ENCODE results near the gene DOCK11.

Gene DOCK11

DNA sequence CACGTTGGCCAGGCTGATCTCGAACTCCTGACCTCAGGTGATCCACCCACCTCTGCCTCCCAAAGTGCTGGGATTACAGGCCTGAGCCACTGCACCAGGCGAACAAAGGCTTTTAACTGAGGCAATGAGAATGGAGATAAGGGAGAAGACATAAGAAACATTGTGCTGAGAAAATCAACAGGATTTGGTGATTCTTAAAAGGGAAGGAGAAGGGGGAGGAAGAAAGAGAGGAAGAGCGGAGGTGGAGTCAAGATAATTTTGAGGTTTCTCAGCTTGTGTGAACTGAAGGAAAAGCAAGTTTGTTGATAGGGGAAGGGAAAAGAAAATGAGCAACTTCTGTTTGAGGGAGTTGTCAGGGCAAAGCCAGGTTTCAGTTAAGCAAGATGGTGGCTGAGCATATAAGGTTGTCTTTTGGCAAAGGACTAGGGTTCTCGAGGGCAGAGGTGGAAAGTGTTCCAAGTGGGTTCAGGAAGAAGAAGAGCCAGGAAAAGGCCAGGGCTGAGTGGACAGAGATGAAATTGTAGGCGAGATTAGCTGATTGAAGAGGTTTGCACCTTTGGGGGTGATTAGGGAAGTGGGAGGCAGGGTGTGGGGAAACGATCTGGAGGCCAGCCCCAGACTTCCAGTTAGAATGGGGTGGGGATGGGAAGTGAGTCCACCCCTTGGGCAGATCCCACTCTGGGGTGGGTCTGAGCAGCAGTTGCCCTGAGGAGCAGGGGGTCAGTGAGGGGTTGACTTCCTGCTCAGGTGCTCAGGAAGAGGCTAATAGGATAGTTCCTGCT is 7.8 kb downstream of the DOCK11 start:
- no peak for FAIRE-seq
- no peak for DNase-seq (ENCODE audit: insufficient read length)

DNA sequence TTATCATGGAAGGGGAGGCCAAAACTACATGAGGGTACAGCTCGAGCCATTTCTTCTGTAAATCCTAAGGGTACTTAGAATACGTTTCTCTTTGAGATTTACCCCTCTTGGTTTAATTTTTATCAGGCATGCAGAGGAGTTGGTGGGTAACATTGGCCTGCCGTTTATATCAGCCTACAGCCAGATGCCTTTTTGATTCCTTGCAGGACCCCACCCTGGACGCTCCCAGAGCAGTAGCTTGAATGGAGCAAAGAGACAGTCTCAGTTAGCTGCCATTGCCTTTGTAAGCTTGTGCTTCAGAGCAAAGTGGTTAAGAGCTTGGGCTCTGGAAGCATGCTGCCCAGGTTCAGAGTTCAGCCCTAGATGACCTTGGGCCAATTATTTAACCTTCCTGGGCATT is 9.0 kb downstream of the DOCK11 start:
- DNase-seq (ENCODE audit: insufficient read length) (no peak), FAIRE-seq (no peak)
- TF ChIP-seq POLR2A (IDR thresholded peaks at IDR 0.05; ENCODE audit: low read depth, low read length): no peak
- no peak for TF ChIP-seq TAF1 (IDR thresholded peaks at IDR 0.05; ENCODE audit: borderline replicate concordance, low read depth, low read length)
- TF ChIP-seq POLR2AphosphoS5 (IDR thresholded peaks at IDR 0.05; ENCODE audit: low read depth, low read length): no peak

More for the DNA sequence above, 7.8 kb downstream of the DOCK11 start:
- TF ChIP-seq POLR2AphosphoS5 (IDR thresholded peaks at IDR 0.05; ENCODE audit: low read depth, low read length) (no peak), TAF1 (IDR thresholded peaks at IDR 0.05; ENCODE audit: borderline replicate concordance, low read depth, low read length) (no peak), POLR2A (IDR thresholded peaks at IDR 0.05; ENCODE audit: low read depth, low read length) (no peak)

DNA sequence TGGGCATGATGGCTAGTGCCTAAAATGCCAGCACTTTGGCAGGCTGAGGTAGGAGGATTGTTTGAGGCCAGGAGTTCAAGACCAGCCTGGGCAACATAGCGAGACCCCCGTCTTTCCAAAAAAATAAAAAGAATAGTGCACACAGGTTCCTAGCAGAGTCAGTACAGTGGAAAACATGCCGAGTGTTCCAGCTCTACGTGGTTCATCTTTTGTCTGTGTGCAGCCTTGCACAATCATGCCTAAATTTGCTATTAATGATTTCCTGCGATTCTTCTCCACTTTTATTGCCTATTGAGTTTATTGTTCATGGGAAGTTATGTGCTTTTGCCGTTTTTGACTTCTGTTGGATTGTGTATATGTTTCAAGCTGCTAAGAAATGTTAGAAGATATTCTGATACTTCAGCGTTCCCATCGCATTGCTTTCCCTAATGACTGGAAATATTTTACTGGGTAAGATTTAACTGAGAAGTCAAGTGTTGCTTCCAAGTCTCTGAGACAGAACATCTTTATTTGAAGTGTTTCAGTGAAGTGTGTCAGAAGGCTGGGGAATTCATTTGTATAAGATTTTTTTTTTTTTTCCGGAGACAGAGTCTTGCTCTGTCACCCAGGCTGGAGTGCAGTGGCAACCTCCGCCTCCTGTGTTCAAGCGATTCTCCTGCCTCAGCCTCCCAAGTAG is 11.3 kb downstream of the DOCK11 start:
- FAIRE-seq (no peak), DNase-seq (ENCODE audit: insufficient read length) (no peak)
- TF ChIP-seq POLR2A (IDR thresholded peaks at IDR 0.05; ENCODE audit: low read depth, low read length): no peak
- no peak for TF ChIP-seq POLR2AphosphoS5 (IDR thresholded peaks at IDR 0.05; ENCODE audit: low read depth, low read length)
- no peak for TF ChIP-seq TAF1 (IDR thresholded peaks at IDR 0.05; ENCODE audit: borderline replicate concordance, low read depth, low read length)

DNA sequence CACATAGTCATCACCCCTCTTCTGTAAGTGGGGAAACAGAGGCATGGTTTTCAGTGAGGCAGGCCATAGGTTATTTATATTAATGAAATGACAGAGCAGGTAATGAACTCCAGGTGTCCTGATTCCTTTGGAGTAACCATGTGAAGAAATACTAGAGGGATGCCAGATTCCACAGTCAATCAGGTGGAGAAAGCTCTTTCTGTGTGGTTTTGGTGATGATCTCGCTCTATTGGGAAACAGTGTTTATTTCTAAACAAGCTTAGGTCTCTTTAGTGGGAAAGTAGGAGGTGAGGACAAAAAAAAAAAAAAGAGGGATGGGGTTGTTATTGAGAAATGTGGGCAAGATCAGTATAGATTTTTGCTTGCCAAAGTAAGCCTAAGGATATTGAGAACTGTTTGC is 12.2 kb downstream of the DOCK11 start:
- no peak for FAIRE-seq

DNA sequence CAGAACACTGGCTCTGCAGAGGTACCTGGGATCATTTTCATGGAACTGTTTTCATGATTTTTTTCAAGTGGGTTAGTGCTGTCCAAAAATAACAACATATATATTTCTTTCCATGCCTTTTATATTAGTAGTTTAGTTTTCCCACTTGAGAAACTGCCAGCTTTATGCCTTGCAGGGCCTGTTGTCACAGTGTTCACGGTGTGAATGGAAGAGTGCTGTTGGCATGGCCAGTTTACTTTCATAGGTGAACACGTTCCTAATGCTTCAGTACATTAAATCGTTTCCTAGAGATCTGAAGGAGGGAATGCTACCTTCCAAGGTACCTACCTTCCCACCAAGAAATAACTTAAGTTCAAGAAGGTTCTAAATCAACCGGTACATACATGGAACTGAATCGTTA is 12.6 kb downstream of the DOCK11 start:
- FAIRE-seq: no peak
- TF ChIP-seq TAF1 (IDR thresholded peaks at IDR 0.05; ENCODE audit: borderline replicate concordance, low read depth, low read length) (no peak), POLR2A (IDR thresholded peaks at IDR 0.05; ENCODE audit: low read depth, low read length) (no peak), POLR2AphosphoS5 (IDR thresholded peaks at IDR 0.05; ENCODE audit: low read depth, low read length) (no peak)
- DNase-seq (ENCODE audit: insufficient read length): no peak

More for the DNA sequence above, 12.2 kb downstream of the DOCK11 start:
- no peak for TF ChIP-seq TAF1 (IDR thresholded peaks at IDR 0.05; ENCODE audit: borderline replicate concordance, low read depth, low read length)
- no peak for TF ChIP-seq POLR2AphosphoS5 (IDR thresholded peaks at IDR 0.05; ENCODE audit: low read depth, low read length)
- TF ChIP-seq POLR2A (IDR thresholded peaks at IDR 0.05; ENCODE audit: low read depth, low read length): no peak
- DNase-seq (ENCODE audit: insufficient read length): no peak

DNA sequence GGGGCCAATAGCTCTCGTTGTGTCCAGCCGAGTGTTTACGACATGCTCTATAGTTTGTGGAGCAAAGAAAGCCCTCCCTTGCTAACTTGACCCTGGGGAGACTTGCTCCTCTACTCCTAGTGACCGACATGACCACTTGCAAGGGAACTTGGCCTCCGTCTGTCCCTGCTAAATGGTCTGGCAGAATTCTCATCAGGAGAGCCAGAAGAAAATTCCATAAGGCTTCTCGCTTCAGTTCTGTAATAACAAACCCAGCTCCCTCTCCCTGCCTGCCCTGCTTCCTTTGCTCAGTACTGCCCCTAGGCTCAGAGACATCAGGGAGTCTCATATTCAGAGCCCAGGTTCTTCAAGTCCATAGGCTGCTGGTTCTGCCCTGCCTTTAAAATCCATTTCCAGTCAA is 13.0 kb downstream of the DOCK11 start:
- no peak for TF ChIP-seq POLR2AphosphoS5 (IDR thresholded peaks at IDR 0.05; ENCODE audit: low read depth, low read length)
- no peak for TF ChIP-seq POLR2A (IDR thresholded peaks at IDR 0.05; ENCODE audit: low read depth, low read length)
- TF ChIP-seq TAF1 (IDR thresholded peaks at IDR 0.05; ENCODE audit: borderline replicate concordance, low read depth, low read length): no peak
- FAIRE-seq (no peak), DNase-seq (ENCODE audit: insufficient read length) (no peak)

DNA sequence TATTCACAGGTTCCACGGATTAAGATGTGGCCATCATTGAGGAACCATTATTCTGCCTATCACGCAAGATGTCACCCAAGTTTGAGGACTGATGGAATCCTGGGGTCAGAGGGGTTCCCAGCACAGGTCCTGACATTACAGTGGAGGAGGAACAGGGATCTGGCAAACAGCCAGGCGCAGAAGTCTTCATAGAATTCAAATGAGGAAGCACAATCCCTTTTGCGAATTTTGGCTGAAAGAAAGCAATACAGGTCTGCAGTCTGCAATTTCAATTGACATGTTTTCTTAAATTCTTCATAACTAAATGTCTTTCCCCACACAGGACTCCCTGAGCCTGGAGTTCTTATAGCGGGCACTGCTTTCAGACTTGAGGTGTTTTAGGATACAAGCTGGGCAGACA is 14.5 kb downstream of the DOCK11 start:
- TF ChIP-seq TAF1 (IDR thresholded peaks at IDR 0.05; ENCODE audit: borderline replicate concordance, low read depth, low read length): no peak
- no peak for TF ChIP-seq POLR2A (IDR thresholded peaks at IDR 0.05; ENCODE audit: low read depth, low read length)
- no peak for TF ChIP-seq POLR2AphosphoS5 (IDR thresholded peaks at IDR 0.05; ENCODE audit: low read depth, low read length)
- FAIRE-seq (no peak), DNase-seq (ENCODE audit: insufficient read length) (no peak)

DNA sequence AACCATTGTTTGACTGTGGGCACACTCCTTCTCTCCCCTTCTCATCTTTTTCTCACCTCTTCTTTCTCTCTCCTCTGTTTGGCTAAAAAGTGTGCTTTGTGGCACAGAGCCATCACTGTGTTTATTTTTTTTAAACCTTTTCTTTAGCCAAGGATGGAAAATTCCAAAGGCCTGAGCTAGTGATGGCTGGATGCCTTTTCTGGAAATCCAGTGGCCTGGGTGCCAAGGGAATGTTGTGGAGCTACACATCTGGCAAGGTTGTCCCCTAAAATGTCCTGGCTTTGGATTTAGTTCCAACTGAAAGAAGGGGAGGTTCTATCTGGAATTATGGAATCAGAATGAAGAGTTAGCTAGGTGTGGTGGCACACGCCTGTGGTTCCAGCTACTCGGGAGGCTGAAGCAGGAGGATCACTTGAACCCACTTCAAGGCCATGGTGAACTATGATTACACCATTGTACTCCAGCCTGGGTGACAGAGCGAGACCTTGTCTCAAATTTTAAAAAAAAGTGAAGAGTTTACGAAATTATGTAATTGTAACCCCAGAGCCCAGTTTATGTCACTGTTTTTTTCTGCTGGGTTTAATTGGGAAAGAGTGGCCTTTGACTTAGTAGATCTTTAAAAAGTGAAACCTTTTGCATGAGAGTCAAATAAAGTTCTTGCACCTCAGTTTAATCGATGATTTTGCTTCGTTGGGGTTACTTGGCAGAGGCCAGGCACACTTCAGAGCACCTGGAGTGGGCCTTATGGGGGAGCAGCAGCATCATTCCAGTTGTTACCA is 17.7 kb downstream of the DOCK11 start:
- no peak for TF ChIP-seq POLR2A (IDR thresholded peaks at IDR 0.05; ENCODE audit: low read depth, low read length)
- TF ChIP-seq POLR2AphosphoS5 (IDR thresholded peaks at IDR 0.05; ENCODE audit: low read depth, low read length): no peak
- no peak for TF ChIP-seq TAF1 (IDR thresholded peaks at IDR 0.05; ENCODE audit: borderline replicate concordance, low read depth, low read length)
- FAIRE-seq: no peak
- no peak for DNase-seq (ENCODE audit: insufficient read length)

DNA sequence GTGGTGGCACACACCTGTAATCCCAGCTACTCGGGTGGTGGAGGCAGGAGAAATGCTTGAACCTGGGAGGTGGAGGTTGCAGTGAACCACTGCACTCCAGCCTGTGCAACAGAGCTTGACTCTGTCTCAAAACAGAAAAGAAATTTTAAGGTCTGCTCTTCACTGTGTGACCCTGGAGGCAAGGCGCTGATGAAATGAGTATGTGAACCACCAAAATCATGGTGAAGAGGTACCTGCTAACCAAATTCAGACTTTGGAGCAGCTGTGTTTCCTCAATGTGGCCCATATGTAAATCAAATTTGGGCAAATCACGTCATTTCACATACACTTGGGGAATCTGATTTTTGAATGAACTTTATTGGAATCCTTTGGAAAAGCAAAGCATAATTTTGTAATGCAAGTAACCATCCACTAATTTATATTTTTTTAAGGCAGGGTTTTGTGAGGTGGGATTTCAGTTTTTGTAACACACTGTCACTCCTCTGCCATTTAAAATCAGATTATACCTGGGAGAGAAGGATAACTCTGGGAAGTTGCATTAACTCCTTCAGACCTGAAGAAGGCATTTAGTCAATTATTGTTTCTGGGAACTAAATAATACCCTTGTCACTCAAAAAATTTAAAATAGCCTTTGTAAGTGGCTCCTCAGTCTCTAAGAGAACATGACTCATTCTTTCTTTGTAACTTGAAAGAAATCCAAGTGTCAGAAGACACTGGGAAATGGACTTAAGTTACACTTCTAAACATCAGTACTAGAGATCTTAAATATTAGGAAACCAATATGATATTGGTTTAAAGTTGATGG is 24.0 kb downstream of the DOCK11 start:
- TF ChIP-seq POLR2A (IDR thresholded peaks at IDR 0.05; ENCODE audit: low read depth, low read length): no peak
- TF ChIP-seq POLR2AphosphoS5 (IDR thresholded peaks at IDR 0.05; ENCODE audit: low read depth, low read length): no peak
- no peak for TF ChIP-seq TAF1 (IDR thresholded peaks at IDR 0.05; ENCODE audit: borderline replicate concordance, low read depth, low read length)
- FAIRE-seq: no peak
- no peak for DNase-seq (ENCODE audit: insufficient read length)

DNA sequence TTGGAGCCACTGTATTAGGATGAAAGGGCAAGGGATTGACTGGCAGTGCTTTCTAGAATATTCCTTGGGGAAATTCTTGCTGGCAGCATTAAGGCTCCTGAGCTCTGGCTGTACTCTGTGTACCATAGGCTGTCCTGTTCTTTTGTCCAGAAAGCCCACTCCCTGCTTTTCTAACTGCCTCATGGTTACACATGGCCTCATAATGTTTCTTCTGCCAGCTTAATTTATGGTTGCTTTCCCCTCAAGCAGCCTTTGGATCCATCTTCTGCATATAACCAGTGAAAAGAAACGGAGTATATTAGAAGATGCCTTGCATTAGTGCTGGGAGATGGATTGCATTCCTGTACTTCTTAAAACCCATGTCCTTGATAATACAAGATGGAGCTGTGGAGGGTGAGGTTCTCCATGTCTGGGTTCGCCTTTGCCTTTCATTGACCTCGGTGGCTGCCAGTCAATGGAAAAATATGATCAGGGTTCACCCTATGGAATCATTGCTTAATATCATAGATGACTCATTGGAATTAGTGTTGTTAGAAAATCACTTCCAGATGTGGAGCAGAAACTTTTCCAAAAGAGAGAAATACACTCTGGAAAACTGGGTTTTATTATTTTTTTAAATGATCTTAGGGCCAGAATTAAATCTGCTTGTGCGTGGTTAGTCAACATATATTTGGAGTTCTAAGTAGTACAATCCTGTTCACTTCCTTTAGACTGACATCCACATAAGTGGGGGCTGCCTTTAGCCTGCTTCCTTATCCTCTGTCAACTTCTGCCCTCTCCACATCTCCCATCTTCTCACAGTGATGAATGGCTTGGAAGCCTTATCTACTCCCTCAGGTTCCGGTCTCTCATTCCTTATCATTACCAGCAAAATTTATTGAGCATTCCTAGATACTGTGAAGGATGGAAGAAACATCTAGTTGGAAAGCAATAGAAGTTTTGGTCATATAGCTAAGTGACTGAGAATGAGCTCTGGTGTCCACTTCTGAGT is 24.9 kb downstream of the DOCK11 start:
- DNase-seq (ENCODE audit: insufficient read length): no peak
- TF ChIP-seq POLR2A (IDR thresholded peaks at IDR 0.05; ENCODE audit: low read depth, low read length): no peak
- TF ChIP-seq POLR2AphosphoS5 (IDR thresholded peaks at IDR 0.05; ENCODE audit: low read depth, low read length): no peak
- TF ChIP-seq TAF1 (IDR thresholded peaks at IDR 0.05; ENCODE audit: borderline replicate concordance, low read depth, low read length): no peak
- peak; percentile 46 for FAIRE-seq
